Right ventricle myocardium inferior (tissue), 1 donor: ENCODE results near the gene RRP1B. TPM values are rescaled to one million over a fixed set of nuclear protein-coding genes. Genes with fewer than 3 reads are reported as not detected.
A peak's percentile ranks its signal among the peaks of the same experiment; 100 is the strongest.

ENCODE experiments used
- ATAC-seq: fragments of 200-7000 bp; cut with Tn5 transposase; one replicate; pipeline ENCODE4 v1.9.1; 2020; ENCODE audit warnings: mild to moderate bottlenecking, moderate library complexity
- DNase-seq: peaks from one replicate; pipeline ENCODE4 v3.0.0; 2021; ENCODE audit errors: missing footprints
- intact Hi-C: fragments of 100-400 bp; cut with DNase I; formaldehyde crosslinking; loops from one replicate; pipeline ENCODE4 v1.11.0; 2022
- total RNA-seq: library from RNA; stranded (reverse); fragmentation: NEBNext Ultra II Directional; extraction: Animal tissue kit (Norgen Biotek cat#: 25700); gene quantifications from one replicate; pipeline ENCODE4 v1.2.1, GENCODE V29; 2021
- donor health status: DM: no; HTN: yes; CAD: no; lungs with severe emphysema.

RRP1B gene
- total RNA-seq, 1 donor from 2014 or later: 9.5 TPM

- no peak for ATAC-seq
Observed at GRCh38 chr21:43716376-43717165, 57.2 kb downstream of the RRP1B start.

DNA sequence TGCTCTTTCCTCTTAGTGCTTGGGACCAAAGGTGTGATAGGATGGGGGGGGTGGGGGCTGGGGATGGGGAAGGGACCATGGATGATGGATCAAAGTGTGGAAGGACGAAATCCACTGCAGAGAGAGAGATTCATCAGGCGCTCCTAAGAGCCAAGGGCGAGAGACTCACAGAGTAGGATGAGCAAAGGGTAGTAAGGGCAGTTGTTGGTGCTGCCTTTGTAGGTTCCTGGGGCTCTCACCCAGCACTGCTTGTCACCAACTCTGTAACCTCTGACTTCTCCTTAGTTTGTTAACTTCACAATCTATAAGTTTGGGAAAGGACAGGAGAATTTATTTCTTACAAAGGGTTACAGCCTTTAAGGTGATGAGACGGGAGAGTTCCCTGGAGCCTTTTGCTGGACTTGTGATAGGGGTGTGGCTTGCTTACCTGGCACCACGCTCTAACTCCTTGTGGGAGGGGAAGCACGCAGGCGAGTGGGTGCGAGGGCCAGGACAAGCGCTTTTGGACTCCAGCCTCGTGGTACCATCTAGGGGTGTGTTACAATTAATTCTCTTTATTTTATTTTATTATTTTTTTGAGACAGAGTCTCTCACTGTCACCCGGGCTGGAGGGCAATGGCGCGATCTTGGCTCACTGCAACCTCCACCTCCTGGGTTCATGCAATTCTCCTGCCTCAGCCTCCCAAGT, 58.0 kb downstream of the RRP1B start:
- intact Hi-C loops: no loop called here
- ATAC-seq: no peak
- no peak for DNase-seq

More at GRCh38 chr21:43716376-43717165, 57.2 kb downstream of the RRP1B start:
- DNase-seq: no peak
- intact Hi-C loops: no loop called here

DNA sequence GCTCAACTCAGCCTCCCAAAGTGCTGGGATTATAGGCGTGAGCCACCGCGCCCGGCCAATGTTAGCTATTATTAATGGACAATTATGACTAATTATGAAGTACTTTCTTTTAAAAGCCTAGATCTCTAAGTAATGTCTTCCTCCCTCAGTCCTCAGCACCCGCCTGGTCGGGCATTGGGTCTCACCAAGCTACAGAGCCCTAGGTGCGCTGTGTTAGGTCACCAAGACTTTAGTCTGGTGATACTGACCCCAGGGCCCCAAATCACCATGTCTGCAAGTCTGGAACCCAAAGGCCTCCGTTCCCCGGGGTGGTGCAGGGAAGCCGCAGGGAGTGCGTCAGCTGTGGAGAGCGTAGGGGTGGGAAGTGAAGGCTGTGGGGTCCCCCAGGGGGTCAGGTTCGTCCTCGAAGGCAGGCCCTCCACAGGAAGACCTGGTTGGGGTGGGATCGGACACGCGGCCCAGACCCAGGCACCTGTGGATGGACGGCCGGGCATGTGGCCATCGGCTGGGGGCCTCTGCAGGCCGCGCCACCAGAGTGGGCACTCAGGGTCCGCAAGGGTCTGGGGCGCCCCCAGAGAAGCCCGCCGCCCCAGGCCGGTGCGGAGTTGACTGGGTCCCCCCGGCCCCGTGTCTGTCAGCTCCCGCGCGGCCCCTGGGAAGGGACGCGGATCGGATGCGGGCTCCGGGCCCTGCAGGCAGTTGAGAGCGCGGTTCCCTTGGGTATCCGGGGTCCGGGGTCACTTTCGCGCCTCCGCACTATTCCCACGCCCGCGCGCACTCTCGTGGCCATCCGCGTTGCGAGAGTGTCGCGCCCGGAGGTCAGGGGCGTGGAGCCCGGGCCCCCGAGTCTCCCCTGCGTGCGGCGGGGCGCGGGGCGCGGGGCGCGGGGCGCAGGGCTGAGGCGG, 58.9 kb downstream of the RRP1B start:
- ATAC-seq: peak; percentile 4
- DNase-seq: no peak
- intact Hi-C loops: no loop called here

DNA sequence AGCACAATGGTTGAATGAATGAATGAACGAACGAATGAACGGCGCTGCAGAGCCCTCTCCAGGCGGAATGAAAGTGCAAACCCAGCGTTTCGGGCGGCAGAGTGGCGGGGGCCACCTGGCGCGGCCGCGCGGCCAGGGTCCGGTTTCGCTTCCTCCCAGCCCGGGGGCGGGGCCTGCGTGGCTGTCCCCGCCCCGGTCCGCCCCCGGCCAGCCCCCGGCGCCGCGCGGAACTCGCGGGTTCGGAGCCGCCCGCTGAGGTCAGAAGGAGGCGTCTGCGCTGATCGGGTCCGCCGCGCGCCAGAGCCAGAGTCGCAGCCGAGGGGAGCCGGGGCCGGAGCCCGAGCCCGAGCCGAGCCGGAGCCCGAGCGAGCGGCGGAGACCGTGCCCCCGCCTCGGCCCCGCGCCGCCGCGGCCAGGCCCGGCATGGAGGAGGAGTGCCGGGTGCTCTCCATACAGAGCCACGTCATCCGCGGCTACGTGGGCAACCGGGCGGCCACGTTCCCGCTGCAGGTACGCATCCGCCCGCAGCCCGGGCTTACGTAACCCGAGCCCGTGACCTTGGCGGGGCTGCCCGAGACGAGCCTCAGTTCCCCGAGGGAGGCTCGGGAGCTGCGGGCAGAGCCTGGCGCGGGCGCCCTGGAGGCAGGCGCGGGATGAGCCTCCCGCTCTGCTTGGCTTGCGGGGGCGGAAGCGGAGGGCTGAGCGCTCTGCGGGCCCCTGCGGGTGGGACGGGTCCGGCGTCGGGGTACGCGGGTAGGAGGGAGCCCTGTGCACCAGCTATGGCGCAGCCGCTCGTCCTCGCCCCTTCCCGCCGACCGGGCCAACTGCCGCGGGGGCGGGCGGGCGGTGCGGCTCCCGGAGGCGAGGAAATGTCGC, 59.8 kb downstream of the RRP1B start, which contains the start of gene PDXK:
Gene PDXK, plus strand, starts transcription at position 258 of the 876 bp plus-strand sequence. Its CDS starts 166 bp downstream, at position 424.
- DNase-seq (peak; percentile 95), ATAC-seq (peak; percentile 94)
- intact Hi-C loops: no loop called here

DNA sequence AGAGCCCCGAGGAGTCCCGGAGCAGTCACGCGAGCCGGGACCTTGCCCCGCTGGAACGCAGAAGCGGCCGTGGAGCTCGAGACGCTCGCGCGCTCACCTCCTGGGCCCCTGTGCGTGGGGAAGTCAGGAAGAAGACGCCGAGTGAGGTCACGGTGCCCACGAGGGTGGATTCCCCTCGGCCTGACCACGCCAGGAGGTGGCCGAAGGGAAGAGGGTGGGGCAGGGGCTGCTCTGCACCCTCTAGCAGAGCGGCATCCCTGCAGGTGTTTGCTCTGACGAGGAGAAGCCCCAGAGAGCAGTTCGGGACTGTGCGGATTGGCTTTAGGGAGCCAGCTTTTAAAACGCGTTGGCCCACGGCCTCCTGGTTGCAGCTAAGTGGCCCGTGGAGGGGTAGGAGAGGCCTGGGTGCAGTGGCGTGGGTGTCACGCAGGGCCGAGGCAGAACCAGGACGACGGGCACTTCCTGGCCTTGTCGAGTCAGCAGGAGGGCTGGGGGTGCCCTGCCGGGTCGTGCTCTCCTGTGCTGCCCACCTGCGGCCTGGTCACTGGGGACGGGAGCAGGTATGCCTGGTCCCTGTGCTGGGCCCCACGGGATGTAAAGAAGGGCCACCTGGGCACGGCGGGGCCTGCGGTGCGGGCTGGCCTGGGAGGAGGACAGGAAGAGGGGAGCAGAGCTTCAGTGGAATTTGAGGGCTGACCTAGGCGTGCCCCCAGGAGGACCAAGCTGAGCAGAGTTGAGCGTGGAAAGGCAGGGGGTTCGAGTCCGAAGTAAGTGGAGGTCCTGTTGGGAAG, 60.6 kb downstream of the RRP1B start:
- peak; percentile 1 for ATAC-seq
- DNase-seq: peak; percentile 79
- intact Hi-C loops: no loop called here

- no peak for DNase-seq
- intact Hi-C loops: no loop called here
Observed at GRCh38 chr21:43720539-43721166, 61.3 kb downstream of the RRP1B start.

DNA sequence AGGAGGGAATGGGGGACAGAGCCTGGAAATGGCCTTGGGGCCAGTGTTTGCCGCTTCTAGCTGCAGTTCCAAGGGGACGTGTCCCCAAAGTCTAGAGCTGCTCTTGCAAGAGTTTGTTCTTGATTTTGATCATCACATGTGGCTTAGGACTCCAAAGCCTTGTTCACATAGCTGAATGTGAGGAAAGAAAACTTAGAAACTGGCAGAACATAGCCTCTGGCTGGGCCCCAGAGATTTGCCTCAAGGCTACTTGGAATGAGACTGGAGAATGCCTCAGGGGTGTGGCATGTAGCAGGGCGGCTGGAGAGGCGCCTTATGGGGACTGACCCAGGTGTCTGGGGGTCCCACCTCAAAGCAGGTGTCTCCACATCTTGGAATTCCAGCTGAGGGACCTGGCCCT, 61.8 kb downstream of the RRP1B start:
- ATAC-seq: no peak
- DNase-seq: no peak
- intact Hi-C loops: no loop called here

More at GRCh38 chr21:43720539-43721166, 61.3 kb downstream of the RRP1B start:
- no peak for ATAC-seq

- intact Hi-C loops: no loop called here
- DNase-seq (no peak), ATAC-seq (no peak)
Observed at GRCh38 chr21:43721939-43722338, 62.6 kb downstream of the RRP1B start.

- intact Hi-C loops: no loop called here
- DNase-seq (no peak), ATAC-seq (no peak)
Observed at GRCh38 chr21:43723648-43724047, 64.3 kb downstream of the RRP1B start.

DNA sequence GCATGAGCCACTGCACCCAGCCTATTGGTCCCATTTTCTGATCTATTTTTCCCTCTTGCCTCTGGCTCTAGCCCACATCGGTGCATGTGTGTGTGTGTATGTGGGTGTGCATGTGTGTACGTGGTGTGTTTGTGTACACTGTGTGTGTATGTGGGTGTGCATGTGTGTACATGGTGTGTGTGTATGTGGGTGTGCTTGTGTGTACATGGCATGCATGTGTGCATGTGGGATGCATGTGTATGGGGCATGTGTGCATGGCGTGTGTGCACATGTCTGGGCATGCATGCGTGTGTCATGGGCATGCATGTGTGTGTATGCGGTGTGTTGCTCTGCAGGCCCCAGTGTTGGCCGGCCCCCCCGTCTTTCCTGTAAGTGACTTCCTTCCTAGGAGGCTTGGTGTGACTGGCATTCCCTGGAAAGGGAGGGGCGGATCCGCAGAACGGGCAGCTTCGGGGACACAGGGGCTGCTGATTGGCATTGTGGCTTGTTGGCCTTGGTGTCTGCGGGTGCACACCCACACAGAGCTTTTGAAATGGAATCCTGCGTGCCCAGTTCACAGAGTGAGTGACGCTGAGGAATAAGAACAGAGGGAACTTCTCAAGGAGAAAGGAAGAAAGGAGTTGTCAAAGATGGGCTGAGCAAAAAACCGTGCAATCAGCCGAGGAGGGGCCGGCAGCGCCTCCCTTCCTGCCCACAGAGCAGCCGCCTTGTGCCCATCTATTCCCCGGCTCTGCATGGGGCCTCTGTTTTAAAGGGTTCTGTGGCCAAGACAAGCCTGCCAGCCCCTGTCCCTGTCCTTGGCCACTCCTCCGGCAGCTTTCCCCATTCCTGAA, 67.5 kb downstream of the RRP1B start:
- DNase-seq: no peak
- intact Hi-C loops: loop anchor here (5.0 kb wide), 1 partner anchor 50 kb away; the partner anchor contains the start of gene CSTB
- ATAC-seq: no peak

- peak; percentile 11 for ATAC-seq
- no peak for DNase-seq
- intact Hi-C loops: loop anchor here (5.0 kb wide), 1 partner anchor 50 kb away; the partner anchor contains the start of gene CSTB
Observed at GRCh38 chr21:43727519-43728153, 68.3 kb downstream of the RRP1B start.

- intact Hi-C loops: loop anchor here (5.0 kb wide), 1 partner anchor 49 kb away; the partner anchor contains the start of gene CSTB
- no peak for DNase-seq
- peak; percentile 2 for ATAC-seq
Observed at GRCh38 chr21:43728154-43728466, 68.8 kb downstream of the RRP1B start.

GRCh38 chr21:43728467-43729390, 69.4 kb downstream of the RRP1B start:
- DNase-seq (peak; percentile 96), ATAC-seq (peak; percentile 90)
- intact Hi-C loops: loop anchor here (5.0 kb wide), 1 partner anchor 49 kb away; the partner anchor contains the start of gene CSTB

GRCh38 chr21:43731476-43731875, 72.1 kb downstream of the RRP1B start:
- intact Hi-C loops: no loop called here
- no peak for ATAC-seq
- no peak for DNase-seq
